Psoas muscle (tissue), 8 donors: ENCODE results near the gene KIF23. TPM values are rescaled to one million over a fixed set of nuclear protein-coding genes. Genes with fewer than 3 reads are reported as not detected.

Experiments used
- ATAC-seq, 4 donors: fragments of 200-7000 bp; cut with Tn5 transposase; one replicate each; pipeline ENCODE4 v1.9.1; 2020; ENCODE audit warnings: moderate library complexity in 3 of 4, mild to moderate bottlenecking in 2 of 4
- DNase-seq, 2 donors: peaks; one replicate each; pipeline ENCODE4 v3.0.0-alpha.2; 2020
- H3K27ac ChIP-seq: fragments of 200-600 bp; one replicate; pipeline ENCODE4 v1.8.0; 2022
- H3K27me3 ChIP-seq, 3 donors: fragments of 200-600 bp in 1 of 3; one replicate each; pipeline versions ENCODE4 v1.6.1 to v1.8.0; 2013 to 2022; ENCODE audit warnings: low read length in 2 of 3, mild to moderate bottlenecking in 2 of 3, moderate library complexity in 1 of 3; ENCODE audit not compliant: insufficient read depth in 3 of 3
- H3K36me3 ChIP-seq, 2 donors: fragments of 200-600 bp in 1 of 2; one replicate each; pipeline versions ENCODE4 v1.6.1 to v1.8.0; 2013 to 2022; ENCODE audit warnings: low read depth in 1 of 2, mild to moderate bottlenecking in 1 of 2, moderate library complexity in 1 of 2; ENCODE audit not compliant: insufficient read depth in 1 of 2
- H3K4me1 ChIP-seq: fragments of 200-600 bp; one replicate; pipeline ENCODE4 v1.8.0; 2022
- H3K4me3 ChIP-seq: fragments of 200-600 bp; one replicate; pipeline ENCODE4 v1.8.0; 2022; ENCODE audit warnings: mild to moderate bottlenecking
- H3K9me3 ChIP-seq: fragments of 200-600 bp; one replicate; pipeline ENCODE4 v1.8.0; 2022
- WGBS, 3 donors: extraction: QIAGEN DNeasy Blood & Tissue Kit; methylation state at CpG; one replicate each; pipeline versions ENCODE4 v1.1.6 to v1.1.7; 2013; 5-methylcytosine and 5-hydroxymethylcytosine counted together
- intact Hi-C, 2 donors: fragments of 100-400 bp; cut with DNase I; formaldehyde crosslinking; loops; one replicate each; pipeline versions ENCODE4 v1.11.0 to v1.14.2; 2022
- polyA plus RNA-seq, 3 donors: library from polyadenylated mRNA; stranded (reverse); fragments of 200-250 nt; gene quantifications; one replicate each; pipeline ENCODE4 v1.2.3, GENCODE V29; 2013
- total RNA-seq, 4 donors: library from RNA; stranded (reverse); fragmentation: NEBNext Ultra II Directional in 2 of 4; extraction: Animal tissue kit (Norgen Biotek cat#: 25700) in 2 of 4; gene quantifications; one replicate each; pipeline versions ENCODE4 v1.2.1 to v1.2.4, GENCODE V29; 2021 to 2023
- TF ChIP-seq, protein P1 (sequence below): fragments of 200-600 bp; IDR thresholded peaks from one replicate; pipeline ENCODE4 v1.8.0; 2022; ENCODE audit warnings: antibody characterized with exemption
- donor health status: healthy with polysubstance abuse.
- donor health status: DM: no; HTN: no; CAD: no; lungs with moderate emphysema.
- donor health status: Bipolar disorder and iron deficiency.
- donor health status: healthy.
- donor health status: DM: yes; HTN: yes; CAD: no.
- donor health status: DM: no; HTN: no; CAD: no.
- donor health status: DM: no; HTN: no; CAD: no.
- donor health status: DM: yes; HTN: yes; CAD: no.

Gene KIF23
- total and polyA plus RNA-seq, 7 donors = 0.04 to 0.69 (median 0.41) TPM; not detected in 1

GRCh38 chr15:69422336-69422895, 8.3 kb downstream of the KIF23 start:
- no peaks in the 10 kb centered on the region for H3K4me1 ChIP-seq
- H3K27me3 ChIP-seq = no peaks in the 10 kb centered on the region
- no peaks in the 10 kb centered on the region for H3K9me3 ChIP-seq
- H3K27ac ChIP-seq = no peak overlapping the region
- no peak for ATAC-seq
- H3K36me3 ChIP-seq = no peaks in the 10 kb centered on the region
- 89 to 92% (median 90%) methylated on average over 4 of the region's 4 CpGs for WGBS, 3 donors
- TF ChIP-seq, protein P1, sequence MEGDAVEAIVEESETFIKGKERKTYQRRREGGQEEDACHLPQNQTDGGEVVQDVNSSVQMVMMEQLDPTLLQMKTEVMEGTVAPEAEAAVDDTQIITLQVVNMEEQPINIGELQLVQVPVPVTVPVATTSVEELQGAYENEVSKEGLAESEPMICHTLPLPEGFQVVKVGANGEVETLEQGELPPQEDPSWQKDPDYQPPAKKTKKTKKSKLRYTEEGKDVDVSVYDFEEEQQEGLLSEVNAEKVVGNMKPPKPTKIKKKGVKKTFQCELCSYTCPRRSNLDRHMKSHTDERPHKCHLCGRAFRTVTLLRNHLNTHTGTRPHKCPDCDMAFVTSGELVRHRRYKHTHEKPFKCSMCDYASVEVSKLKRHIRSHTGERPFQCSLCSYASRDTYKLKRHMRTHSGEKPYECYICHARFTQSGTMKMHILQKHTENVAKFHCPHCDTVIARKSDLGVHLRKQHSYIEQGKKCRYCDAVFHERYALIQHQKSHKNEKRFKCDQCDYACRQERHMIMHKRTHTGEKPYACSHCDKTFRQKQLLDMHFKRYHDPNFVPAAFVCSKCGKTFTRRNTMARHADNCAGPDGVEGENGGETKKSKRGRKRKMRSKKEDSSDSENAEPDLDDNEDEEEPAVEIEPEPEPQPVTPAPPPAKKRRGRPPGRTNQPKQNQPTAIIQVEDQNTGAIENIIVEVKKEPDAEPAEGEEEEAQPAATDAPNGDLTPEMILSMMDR = no peak
- no peak overlapping the region for H3K4me3 ChIP-seq
- DNase-seq = no peak
- intact Hi-C loops = no loop called here

DNA sequence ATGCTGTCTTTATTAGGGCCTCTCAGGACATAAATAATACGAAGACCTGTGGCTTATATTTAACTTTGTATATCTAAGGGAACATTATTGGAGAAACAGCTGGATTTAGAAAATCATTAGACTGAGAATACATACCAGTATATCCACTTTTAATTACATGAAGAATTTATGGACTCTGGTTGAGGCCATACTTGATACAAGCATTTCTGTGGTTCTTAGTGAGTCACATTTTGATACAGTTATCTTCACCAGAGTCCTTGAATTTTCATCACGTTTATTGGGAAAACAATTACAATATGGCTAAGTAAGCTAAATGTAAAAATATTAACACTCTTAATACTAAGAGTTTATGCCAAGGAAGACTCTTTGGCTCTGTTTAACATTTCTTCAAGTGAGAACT, 9.9 kb downstream of the KIF23 start:
- Histone ChIP-seq H3K4me1 (no peaks in the 10 kb centered on the region), H3K9me3 (no peaks in the 10 kb centered on the region), H3K27me3 (no peaks in the 10 kb centered on the region), H3K36me3 (no peaks in the 10 kb centered on the region), H3K27ac (no peak overlapping the region), H3K4me3 (no peak overlapping the region)
- no peak for ATAC-seq
- 93 to 96% (median 94%) methylated on average over 2 of the region's 2 CpGs for WGBS, 3 donors
- intact Hi-C loops = no loop called here
- DNase-seq = no peak
- TF ChIP-seq, protein P1 = no peak

GRCh38 chr15:69424748-69425413, 10.7 kb downstream of the KIF23 start:
- WGBS, 3 donors = 96 to 100% (median 96%) methylated on average over 1 of the region's 1 CpG
- TF ChIP-seq, protein P1 = no peak
- ATAC-seq (no peak), DNase-seq (no peak)
- no peaks in the 10 kb centered on the region for H3K36me3 ChIP-seq
- H3K27me3 ChIP-seq = no peaks in the 10 kb centered on the region
- no peak overlapping the region for H3K4me3 ChIP-seq
- no peak overlapping the region for H3K27ac ChIP-seq
- no peaks in the 10 kb centered on the region for H3K9me3 ChIP-seq
- intact Hi-C loops = no loop called here
- no peaks in the 10 kb centered on the region for H3K4me1 ChIP-seq

- intact Hi-C loops = no loop called here
- no peak for DNase-seq
Measured at GRCh38 chr15:69433831-69434230, 19.7 kb downstream of the KIF23 start.

More at GRCh38 chr15:69433831-69434230, 19.7 kb downstream of the KIF23 start:
- no peaks in the 10 kb centered on the region for H3K36me3 ChIP-seq
- no peak for ATAC-seq
- no peak overlapping the region for H3K4me3 ChIP-seq
- no peaks in the 10 kb centered on the region for H3K27me3 ChIP-seq
- H3K27ac ChIP-seq = no peak overlapping the region
- 85 to 100% (median 95%) methylated on average over 1 of the region's 1 CpG for WGBS, 3 donors
- H3K4me1 ChIP-seq = no peaks in the 10 kb centered on the region
- H3K9me3 ChIP-seq = no peaks in the 10 kb centered on the region
- TF ChIP-seq, protein P1 = no peak
